ENCODE results near the gene MSANTD7. TPM values are rescaled to one million over a fixed set of nuclear protein-coding genes. Genes with fewer than 3 reads are reported as not detected.
A peak's percentile ranks its signal among the peaks of the same experiment; 100 is the strongest.

Gene MSANTD7
- total and polyA plus RNA-seq, 2 donors, result 6.9 to 17.3 TPM

DNA sequence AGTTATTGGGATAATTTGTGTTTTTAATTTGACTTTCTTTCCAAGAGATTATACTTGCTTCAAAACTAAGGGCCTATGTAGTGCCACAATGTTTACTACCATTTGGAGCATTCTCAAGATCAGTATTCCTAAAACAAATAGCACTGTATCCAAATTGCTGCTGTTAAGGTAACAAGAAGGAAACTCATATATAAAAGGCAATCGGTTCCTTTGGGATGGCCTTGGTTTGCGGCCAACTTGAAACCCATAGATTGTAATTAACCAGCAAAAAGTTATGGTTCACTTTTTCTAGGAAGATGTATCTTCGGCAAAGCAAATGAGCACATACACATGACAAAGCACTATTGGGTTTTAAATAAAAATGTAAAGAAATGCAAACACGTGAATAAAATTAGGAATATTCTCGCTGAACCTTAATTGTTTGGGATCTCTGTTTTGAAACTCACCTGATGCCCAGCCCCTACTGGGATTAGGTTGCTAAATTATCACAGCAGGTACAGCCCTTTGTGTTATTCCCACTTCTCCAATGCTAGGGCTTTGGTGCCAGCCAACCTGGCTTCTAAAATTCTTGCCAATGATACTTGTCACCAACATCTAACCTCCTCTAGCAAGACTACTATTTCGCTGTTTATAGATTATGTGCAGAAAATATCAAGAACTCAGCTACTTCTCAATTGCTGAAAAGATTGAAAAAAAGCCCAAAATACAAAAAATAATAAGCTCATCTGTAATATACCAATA is 16.3 kb upstream of the MSANTD7 start:
- Histone ChIP-seq H3K4me1 (ENCODE audit: insufficient read depth) (no peaks in the 10 kb centered on the region), H3K4me3 (ENCODE audit: low read depth, low read length) (no peak overlapping the region), H3K36me3 (ENCODE audit: insufficient read depth) (no peaks in the 10 kb centered on the region), H3K27ac (ENCODE audit: low read depth) (no peak overlapping the region)
- DNase-seq (ENCODE audit: extremely low spot score), result no peak
- 85% methylated on average over 6 of the region's 6 CpGs for WGBS

DNA sequence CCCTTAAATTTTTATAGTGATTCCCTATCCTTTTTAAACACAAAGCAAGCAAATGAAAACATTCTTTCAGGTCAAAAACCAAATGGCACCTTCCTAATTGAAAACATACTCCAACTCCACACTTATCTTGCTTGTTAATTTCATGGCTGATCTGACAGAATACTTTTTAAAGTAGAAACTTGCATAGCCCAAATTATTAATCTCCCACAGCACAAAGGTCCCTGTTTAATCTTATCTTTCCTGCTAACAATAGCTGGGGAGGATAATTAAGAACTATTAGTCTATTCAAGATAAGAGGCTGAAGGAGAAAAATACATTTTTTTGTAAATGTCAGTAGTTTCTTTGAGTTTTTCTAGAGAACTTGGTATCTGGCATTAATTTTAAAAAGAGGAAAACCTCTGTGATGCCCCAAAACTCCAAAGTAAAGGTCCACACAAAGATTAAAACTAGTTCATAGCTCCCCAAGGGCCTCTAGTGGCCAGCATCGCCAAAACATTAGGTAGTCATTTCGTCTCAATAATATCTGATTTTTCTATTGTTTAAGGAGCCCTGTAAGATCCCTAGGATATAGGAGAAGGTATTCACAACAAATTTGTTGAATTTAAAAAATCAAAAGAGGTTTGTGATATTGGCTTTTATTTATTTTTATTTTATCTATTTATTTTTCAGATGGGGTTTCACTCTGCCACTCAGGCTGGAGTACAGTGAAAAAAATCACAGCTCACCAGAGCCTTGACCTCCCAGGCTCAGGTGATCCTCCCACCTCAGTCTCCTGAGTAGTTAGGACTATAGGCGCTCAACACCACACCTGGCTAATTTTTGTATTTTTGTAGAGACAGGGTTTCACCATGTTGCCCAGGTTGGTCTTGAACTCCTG is 15.0 kb upstream of the MSANTD7 start:
- WGBS, result 32% methylated on average over 3 of the region's 3 CpGs

DNA sequence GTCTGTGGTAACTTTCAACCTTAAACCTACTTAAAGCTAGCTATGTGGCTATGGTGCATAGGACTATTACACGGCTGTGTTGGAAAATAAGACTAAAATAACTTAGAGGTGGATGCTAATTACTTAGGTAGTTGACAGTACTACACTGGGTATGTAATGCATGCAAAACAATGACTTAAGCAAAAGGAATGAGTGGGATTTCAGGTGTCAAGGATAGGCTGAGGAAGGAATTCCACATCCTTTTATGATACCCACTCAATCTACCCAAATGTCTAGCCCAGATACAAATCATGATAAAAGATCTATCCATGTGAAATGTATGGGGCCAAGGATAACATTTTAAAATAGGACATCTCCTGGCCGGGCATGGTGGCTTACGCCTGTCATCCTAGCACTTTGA is 14.1 kb upstream of the MSANTD7 start:
- Histone ChIP-seq H3K4me3 (ENCODE audit: low read depth, low read length) (no peak overlapping the region), H3K36me3 (ENCODE audit: insufficient read depth) (no peaks in the 10 kb centered on the region), H3K27ac (ENCODE audit: low read depth) (no peak overlapping the region), H3K4me1 (ENCODE audit: insufficient read depth) (no peaks in the 10 kb centered on the region)
- WGBS, result 92% methylated on average over 3 of the region's 3 CpGs
- DNase-seq (ENCODE audit: extremely low spot score), result no peak

More for the DNA sequence above, 15.0 kb upstream of the MSANTD7 start:
- H3K4me1 ChIP-seq (ENCODE audit: insufficient read depth), result no peaks in the 10 kb centered on the region
- no peaks in the 10 kb centered on the region for H3K36me3 ChIP-seq (ENCODE audit: insufficient read depth)
- no peak overlapping the region for H3K4me3 ChIP-seq (ENCODE audit: low read depth, low read length)
- DNase-seq (ENCODE audit: extremely low spot score), result no peak
- no peak overlapping the region for H3K27ac ChIP-seq (ENCODE audit: low read depth)

DNA sequence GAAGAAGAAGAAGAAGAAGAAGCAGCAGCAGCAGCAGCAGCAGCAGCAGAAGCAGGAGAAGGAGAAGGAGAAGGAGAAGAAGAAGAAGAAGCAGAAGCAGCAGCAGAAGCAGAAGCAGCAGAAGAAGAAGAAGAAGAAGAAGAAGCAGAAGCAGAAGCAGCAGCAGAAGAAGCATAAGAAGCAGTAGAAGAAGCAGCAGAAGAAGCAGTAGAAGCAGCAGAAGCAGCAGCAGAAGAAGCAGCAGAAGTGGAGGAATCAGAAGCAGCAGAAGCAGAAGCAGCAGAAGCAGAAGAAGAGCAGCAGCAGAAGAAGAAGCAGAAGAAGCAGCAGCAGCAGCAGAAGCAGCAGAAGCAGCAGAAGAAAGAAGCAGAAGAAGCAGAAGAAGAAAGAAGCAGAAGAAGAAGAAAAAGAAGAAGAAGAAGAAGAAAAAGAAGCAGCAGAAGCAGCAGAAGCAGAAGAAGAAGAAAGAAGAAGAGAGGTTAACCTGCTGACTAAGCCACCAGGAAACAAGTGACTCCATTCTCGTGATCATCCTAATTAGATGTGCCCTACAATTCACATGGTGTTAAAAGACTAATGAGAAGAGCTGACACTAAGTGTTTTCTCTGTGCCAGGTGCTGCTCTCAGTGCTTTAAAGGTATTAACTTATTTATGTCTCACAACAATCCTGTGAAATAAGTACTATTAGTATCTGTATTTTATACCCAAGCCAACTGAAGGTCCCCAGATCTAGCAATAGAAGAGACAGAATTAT is 11.9 kb upstream of the MSANTD7 start:
- 61% methylated on average over 1 of the region's 1 CpG for WGBS
- H3K4me1 ChIP-seq (ENCODE audit: insufficient read depth), result no peaks in the 10 kb centered on the region
- H3K4me3 ChIP-seq (ENCODE audit: low read depth, low read length), result no peak overlapping the region
- no peaks in the 10 kb centered on the region for H3K36me3 ChIP-seq (ENCODE audit: insufficient read depth)
- no peak for DNase-seq (ENCODE audit: extremely low spot score)
- H3K27ac ChIP-seq (ENCODE audit: low read depth), result no peak overlapping the region

DNA sequence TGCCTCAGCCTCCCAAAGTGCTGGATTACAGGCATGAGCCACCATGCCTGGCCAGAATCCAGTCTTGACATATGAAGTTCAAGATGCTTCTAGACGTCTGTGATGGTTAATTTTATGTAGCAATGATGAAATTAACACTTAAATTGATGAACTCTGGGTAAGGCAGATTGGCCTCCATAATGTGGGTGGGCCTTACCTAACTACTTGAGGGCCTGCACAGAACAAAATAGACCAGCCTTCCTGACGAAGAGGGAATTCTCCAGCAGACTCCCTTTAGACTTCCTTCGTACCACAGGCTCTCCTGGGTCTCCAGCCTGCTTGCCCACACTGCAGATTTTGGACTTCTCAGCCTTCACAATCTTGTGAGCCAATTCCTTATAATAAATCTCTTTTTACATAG is 5.0 kb upstream of the MSANTD7 start:
- Histone ChIP-seq H3K4me3 (ENCODE audit: low read depth, low read length) (no peak overlapping the region), H3K4me1 (ENCODE audit: insufficient read depth) (no peaks in the 10 kb centered on the region), H3K27ac (ENCODE audit: low read depth) (no peak overlapping the region), H3K36me3 (ENCODE audit: insufficient read depth) (no peaks in the 10 kb centered on the region)
- 74% methylated on average over 3 of the region's 3 CpGs for WGBS
- DNase-seq (ENCODE audit: extremely low spot score), result no peak

DNA sequence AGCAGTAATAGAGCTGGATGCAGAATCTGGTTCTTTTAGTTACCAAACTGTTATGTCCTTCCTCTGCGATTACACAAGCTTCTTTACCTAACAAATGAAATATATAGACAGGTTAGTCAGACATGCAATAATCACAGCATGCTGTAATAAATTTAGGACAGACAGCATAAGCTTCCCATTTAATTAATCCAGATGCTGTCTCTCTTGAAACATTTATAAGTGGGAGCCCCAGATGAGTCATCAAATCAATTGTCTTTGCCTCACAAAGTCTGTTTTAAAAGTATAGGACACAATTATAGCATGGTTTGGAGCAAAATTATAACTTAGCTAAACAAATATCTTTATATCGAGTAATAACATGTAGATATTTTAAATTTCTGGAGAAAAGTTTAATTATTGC is 1.9 kb upstream of the MSANTD7 start:
- no peak for DNase-seq (ENCODE audit: extremely low spot score)
- Histone ChIP-seq H3K4me3 (ENCODE audit: low read depth, low read length) (no peak overlapping the region), H3K27ac (ENCODE audit: low read depth) (no peak overlapping the region), H3K4me1 (ENCODE audit: insufficient read depth) (no peaks in the 10 kb centered on the region), H3K36me3 (ENCODE audit: insufficient read depth) (no peaks in the 10 kb centered on the region)
- 91% methylated on average over 2 of the region's 2 CpGs for WGBS

DNA sequence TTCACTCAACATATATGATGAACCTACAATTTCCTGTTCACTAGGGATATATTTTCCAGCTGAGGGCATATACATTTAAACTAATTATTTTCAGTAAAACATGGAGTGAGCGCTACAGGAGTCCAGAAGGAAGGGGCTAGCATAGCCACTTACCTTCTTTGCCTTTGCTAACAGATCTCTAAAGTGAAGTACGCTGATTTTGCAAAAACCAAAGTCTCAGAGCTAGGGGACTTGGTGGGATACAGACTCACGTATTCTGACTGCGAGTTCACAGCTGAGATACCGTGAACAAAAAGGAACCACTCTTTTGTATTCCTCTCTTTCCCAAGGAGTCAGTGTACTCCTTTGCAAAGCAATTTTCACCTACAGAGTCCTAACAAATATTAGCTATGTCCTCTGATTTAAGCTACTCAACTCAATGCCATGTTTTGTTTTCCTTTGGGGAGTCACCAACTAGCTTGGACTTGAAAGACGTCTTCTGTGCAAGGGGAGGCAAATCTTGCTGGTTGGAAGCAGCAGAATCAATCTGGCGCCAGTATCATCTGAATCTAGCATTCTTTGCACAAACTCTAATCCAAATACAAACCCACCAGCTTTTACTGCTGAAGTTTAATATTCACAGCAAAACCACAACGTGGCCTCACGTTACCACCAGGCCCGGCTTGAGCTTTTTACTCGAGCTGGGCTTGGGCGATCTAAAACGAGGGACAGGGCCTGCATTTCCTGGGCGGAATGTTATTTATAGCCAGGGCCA is 926 bp upstream of the MSANTD7 start:
- DNase-seq (ENCODE audit: extremely low spot score), result peak; percentile 26
- Histone ChIP-seq H3K4me1 (ENCODE audit: insufficient read depth) (no peaks in the 10 kb centered on the region), H3K27ac (ENCODE audit: low read depth) (peak overlapping the region; percentile 97), H3K4me3 (ENCODE audit: low read depth, low read length) (peak overlapping the region; percentile 53), H3K36me3 (ENCODE audit: insufficient read depth) (no peaks in the 10 kb centered on the region)
- WGBS, result 16% methylated on average over 14 of the region's 14 CpGs

DNA sequence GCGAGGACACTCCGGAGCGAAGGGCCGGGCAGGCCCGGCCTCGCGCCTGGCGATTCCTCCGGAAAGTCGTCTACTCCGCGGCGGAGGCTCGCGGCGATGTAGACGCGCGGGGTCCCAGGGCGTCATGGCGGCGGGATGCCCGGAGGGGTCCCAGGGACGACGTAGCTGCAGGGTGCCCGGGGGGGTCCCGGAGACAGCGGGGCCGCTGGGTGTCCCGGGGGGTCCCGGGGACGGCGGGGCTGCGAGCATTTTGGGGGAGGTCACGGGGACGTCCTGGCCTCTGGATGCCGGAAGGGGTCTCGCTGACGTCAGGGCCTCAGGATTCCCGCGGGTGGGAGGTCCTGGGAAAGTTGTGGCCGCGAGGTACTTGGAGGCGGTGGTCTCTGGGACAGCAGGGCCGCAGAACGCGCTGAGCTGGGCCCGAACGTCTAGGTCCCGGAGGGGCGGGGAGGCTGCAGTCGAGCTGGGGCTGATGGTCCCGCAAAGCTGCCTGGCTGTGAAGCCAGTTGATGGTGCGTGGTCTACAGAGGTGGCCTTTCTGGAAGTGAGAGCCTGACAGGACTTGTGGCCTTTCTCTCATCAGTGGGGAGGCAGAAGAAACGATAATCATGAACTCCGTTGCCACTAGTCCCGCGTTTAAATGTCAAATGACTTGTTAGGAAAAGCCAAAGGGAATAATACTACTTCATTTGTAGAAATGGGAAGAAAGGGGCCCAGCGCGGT is 637 bp downstream of the MSANTD7 start:
- Histone ChIP-seq H3K4me1 (ENCODE audit: insufficient read depth) (no peaks in the 10 kb centered on the region), H3K4me3 (ENCODE audit: low read depth, low read length) (peak overlapping the region; percentile 89), H3K27ac (ENCODE audit: low read depth) (peak overlapping the region; percentile 84), H3K36me3 (ENCODE audit: insufficient read depth) (peaks cover 2% of the 10 kb centered on the region)
- WGBS, result under 1% methylated on average over 60 of the region's 60 CpGs
- no peak for DNase-seq (ENCODE audit: extremely low spot score)

DNA sequence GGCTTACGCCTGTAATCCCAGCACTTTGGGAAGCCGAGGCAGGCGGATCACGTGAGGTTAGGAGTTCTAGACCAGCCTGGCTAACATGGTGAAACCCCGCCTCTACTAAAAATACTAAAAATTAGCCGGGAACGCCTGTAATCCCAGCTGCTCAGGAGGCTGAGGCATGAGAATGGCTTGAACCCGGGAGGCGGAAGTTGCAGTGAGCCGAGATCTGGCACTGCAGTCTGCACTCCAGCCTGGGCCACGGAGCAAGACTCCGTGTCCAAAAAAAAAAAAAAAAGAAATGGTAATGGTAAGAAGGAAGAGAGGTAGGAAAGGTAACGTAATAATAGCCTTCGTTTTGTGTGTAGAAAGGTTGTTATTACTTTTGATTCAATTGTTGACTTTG is 1.2 kb downstream of the MSANTD7 start:
- DNase-seq (ENCODE audit: extremely low spot score), result no peak
- no peaks in the 10 kb centered on the region for H3K4me1 ChIP-seq (ENCODE audit: insufficient read depth)
- H3K27ac ChIP-seq (ENCODE audit: low read depth), result no peak overlapping the region
- WGBS, result 12% methylated on average over 14 of the region's 14 CpGs
- peaks cover 3% of the 10 kb centered on the region for H3K36me3 ChIP-seq (ENCODE audit: insufficient read depth)
- H3K4me3 ChIP-seq (ENCODE audit: low read depth, low read length), result peak overlapping the region; percentile 89

DNA sequence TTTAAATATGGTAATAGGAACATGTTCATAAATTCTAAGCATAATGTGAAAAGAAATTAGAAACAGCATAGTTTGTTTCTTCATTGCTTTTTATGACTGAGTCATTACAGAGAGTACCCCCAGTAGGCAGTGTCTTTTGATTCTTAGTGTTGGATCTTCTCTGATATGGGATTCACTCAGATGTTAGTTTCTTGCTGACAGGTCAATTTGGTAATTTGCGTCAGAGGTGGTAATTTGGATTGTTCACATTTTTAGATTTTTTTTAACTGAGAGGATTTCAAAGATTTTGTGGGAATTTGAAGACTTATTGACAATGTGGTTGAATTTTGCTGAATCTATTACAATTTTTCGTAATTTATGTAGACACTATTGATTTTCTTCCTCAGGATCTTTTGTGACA is 2.1 kb downstream of the MSANTD7 start:
- Histone ChIP-seq H3K36me3 (ENCODE audit: insufficient read depth) (peaks cover 4% of the 10 kb centered on the region), H3K27ac (ENCODE audit: low read depth) (no peak overlapping the region), H3K4me3 (ENCODE audit: low read depth, low read length) (no peak overlapping the region), H3K4me1 (ENCODE audit: insufficient read depth) (no peaks in the 10 kb centered on the region)
- no peak for DNase-seq (ENCODE audit: extremely low spot score)
- 92% methylated on average over 2 of the region's 2 CpGs for WGBS

DNA sequence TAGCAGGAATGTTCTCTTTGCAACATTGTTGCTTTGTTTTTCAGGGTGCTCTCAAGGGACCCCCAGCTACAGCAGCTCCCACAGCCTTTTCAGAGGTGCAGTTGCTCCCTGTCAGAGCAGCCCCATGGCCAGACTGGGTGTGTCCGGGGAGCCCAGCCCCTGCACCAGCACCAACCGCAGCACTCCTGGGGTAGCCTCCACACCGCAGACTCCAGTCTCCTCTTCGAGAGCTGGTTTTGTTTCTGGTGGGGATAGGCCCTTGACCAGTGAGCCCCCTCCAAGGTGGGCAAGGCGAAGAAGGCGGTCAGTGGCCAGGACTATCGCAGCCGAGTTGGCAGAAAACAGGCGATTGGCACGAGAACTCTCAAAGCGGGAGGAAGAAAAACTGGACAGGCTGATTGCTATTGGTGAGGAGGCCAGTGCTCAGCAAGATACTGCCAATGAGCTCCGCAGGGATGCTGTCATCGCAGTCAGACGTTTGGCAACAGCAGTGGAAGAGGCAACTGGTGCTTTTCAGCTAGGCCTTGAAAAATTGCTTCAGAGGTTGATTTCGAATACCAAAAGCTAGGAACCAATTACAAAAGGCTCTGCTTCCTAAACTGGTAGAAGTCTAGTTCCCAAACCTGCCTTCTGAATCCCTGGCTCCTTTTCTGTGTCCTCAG is 5.4 kb downstream of the MSANTD7 start:
- Histone ChIP-seq H3K4me1 (ENCODE audit: insufficient read depth) (no peaks in the 10 kb centered on the region), H3K4me3 (ENCODE audit: low read depth, low read length) (no peak overlapping the region), H3K36me3 (ENCODE audit: insufficient read depth) (peaks cover 4% of the 10 kb centered on the region), H3K27ac (ENCODE audit: low read depth) (no peak overlapping the region)
- no peak for DNase-seq (ENCODE audit: extremely low spot score)
- WGBS, result 92% methylated on average over 15 of the region's 15 CpGs

DNA sequence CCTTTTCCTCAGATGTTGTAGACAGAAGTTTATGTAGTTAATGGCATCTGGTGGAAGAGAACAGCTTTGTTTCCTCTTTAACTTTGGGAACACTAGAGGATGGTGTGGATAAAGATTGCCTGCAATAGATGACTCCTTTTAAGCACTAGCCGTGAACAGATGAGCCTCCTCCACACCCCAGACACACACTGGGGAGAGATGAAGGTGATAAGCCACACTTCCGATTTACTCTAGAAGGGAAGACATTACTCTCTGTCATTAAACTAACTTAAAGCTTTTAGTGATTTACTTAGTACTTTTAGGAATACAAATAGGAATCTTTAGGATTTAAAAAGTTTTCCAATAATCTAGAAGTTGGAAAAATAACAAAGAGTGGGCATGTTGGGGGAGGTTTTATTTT is 6.8 kb downstream of the MSANTD7 start:
- 61% methylated on average over 2 of the region's 2 CpGs for WGBS
- Histone ChIP-seq H3K36me3 (ENCODE audit: insufficient read depth) (peaks cover 7% of the 10 kb centered on the region), H3K4me3 (ENCODE audit: low read depth, low read length) (no peak overlapping the region), H3K27ac (ENCODE audit: low read depth) (no peak overlapping the region), H3K4me1 (ENCODE audit: insufficient read depth) (no peaks in the 10 kb centered on the region)
- no peak for DNase-seq (ENCODE audit: extremely low spot score)
